Stimulated activated CD8-positive, alpha-beta memory T cell treated with anti-CD3 and anti-CD28 coated beads, Interleukin-15, amount 100 ng/mL, for 4 hours (primary cell): ENCODE data around the gene MOB1A.

Source experiments
- DNase-seq, 2 donors: peaks; one replicate each; pipeline ENCODE4 v3.0.0-alpha.2; 2020; ENCODE audit warnings: low read depth in 2 of 2

MOB1A gene

DNA sequence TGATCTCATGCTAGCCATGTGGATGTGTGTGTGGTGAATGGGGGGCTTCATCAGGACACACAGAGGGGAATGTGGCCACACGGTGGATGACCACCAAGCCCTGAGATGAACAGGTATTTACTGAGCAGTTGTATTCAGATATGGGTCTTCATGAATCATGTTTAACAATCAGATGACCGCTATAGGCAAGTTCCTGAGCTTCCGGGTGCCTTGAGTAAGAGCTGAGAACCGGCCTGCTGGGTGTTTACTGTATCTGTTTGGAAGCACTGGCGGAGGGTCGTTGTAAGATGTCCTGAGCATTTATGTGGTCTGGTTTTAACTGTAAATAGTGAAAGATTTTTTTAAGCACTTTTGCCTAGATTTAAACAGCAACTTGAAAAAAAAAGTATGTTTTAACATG is 74.9 kb downstream of the MOB1A start:
- no peak for DNase-seq
